ENCODE measurements around the gene DSTN.

Gene DSTN

GRCh38 chr20:17569616-17570346, at the start of gene DSTN:
Gene DSTN, plus strand, starts transcription at chr20:17570075. Its CDS starts 134 bp downstream, at chr20:17570209.
- TF ChIP-seq CTCF (conservative IDR thresholded peaks at IDR 0.05; ENCODE audit: low read depth, low read length), result no peak
- DNase-seq (ENCODE audit: low read depth), result peak; percentile 82
- peak within 1 kb of the TSS; percentile 86 for H3K4me3 ChIP-seq (ENCODE audit: low read length)

GRCh38 chr20:17520583-17520982, 49.3 kb upstream of the DSTN start:
- no peak overlapping the region for H3K4me3 ChIP-seq (ENCODE audit: low read length)
- no peak for DNase-seq (ENCODE audit: low read depth)
- TF ChIP-seq CTCF (conservative IDR thresholded peaks at IDR 0.05; ENCODE audit: low read depth, low read length), result no peak

- H3K4me3 ChIP-seq (ENCODE audit: low read length), result no peak overlapping the region
- no peak for TF ChIP-seq CTCF (conservative IDR thresholded peaks at IDR 0.05; ENCODE audit: low read depth, low read length)
- no peak for DNase-seq (ENCODE audit: low read depth)
Observed at GRCh38 chr20:17522528-17522927, 47.3 kb upstream of the DSTN start.

- no peak for DNase-seq (ENCODE audit: low read depth)
- H3K4me3 ChIP-seq (ENCODE audit: low read length), result no peak overlapping the region
- TF ChIP-seq CTCF (conservative IDR thresholded peaks at IDR 0.05; ENCODE audit: low read depth, low read length), result no peak
Observed at GRCh38 chr20:17523326-17523725, 46.5 kb upstream of the DSTN start.

GRCh38 chr20:17524560-17524959, 45.3 kb upstream of the DSTN start:
- no peak for DNase-seq (ENCODE audit: low read depth)
- no peak for TF ChIP-seq CTCF (conservative IDR thresholded peaks at IDR 0.05; ENCODE audit: low read depth, low read length)

GRCh38 chr20:17525132-17525531, 44.7 kb upstream of the DSTN start:
- TF ChIP-seq CTCF (conservative IDR thresholded peaks at IDR 0.05; ENCODE audit: low read depth, low read length), result no peak
- no peak overlapping the region for H3K4me3 ChIP-seq (ENCODE audit: low read length)

More at GRCh38 chr20:17524560-17524959, 45.3 kb upstream of the DSTN start:
- H3K4me3 ChIP-seq (ENCODE audit: low read length), result no peak overlapping the region

GRCh38 chr20:17525650-17526049, 44.2 kb upstream of the DSTN start:
- no peak for TF ChIP-seq CTCF (conservative IDR thresholded peaks at IDR 0.05; ENCODE audit: low read depth, low read length)
- H3K4me3 ChIP-seq (ENCODE audit: low read length), result no peak overlapping the region
- DNase-seq (ENCODE audit: low read depth), result no peak

More at GRCh38 chr20:17525132-17525531, 44.7 kb upstream of the DSTN start:
- DNase-seq (ENCODE audit: low read depth), result no peak
